ENCODE measurements around the gene HRAS. TPM values are rescaled to one million over a fixed set of nuclear protein-coding genes. Genes with fewer than 3 reads are reported as not detected.
A peak's percentile ranks its signal among the peaks of the same experiment; 100 is the strongest.

Gene HRAS
- total and polyA plus RNA-seq, 3 experiments from 2014 or later, result 22.5 to 91.5 (median 86.9) TPM

GRCh38 chr11:504053-504993 lies 31.1 kb downstream of the HRAS start:
- H3K9me3 Mint-ChIP-seq, result no peaks in the 10 kb centered on the region
- Histone ChIP-seq H3K27ac (ENCODE audit: low read depth, low read length) (peak overlapping the region; percentile 100), H3K4me1 (ENCODE audit: insufficient read depth, low read length) (peaks cover 31% of the 10 kb centered on the region), H3K36me3 (ENCODE audit: insufficient read depth, low read length) (peaks cover 28% of the 10 kb centered on the region), H3K27me3 (ENCODE audit: insufficient read depth, low read length, poor library complexity, severe bottlenecking) (no peaks in the 10 kb centered on the region), H3K4me3 (ENCODE audit: low read length) (no peak overlapping the region), H3K9me3 (ENCODE audit: low read length) (no peaks in the 10 kb centered on the region)
- peaks cover 0 to 4% of the 10 kb centered on the region in 2 donors for H3K27me3 Mint-ChIP-seq
- H3K27ac Mint-ChIP-seq, result peak overlapping the region in 5 of 8 donors; percentile 57 to 100 (median 94)
- H3K36me3 Mint-ChIP-seq, result peaks cover 0 to 42% (median 0%) of the 10 kb centered on the region in 3 donors
- ChIA-PET POLR2A (interaction anchor here (0.7 kb wide), 1 partner anchor 236 kb away, joined by 3 read pairs; no protein-coding TSS in a partner anchor), CTCF (interaction anchor here (1.0 to 6.4 kb wide), 3 partner anchors 11 to 199 kb away, joined by 3 to 42 read pairs (median 6); no protein-coding TSS in a partner anchor)
- H3K4me3 Mint-ChIP-seq, result peak overlapping the region in 6 of 7 donors; percentile 5 to 89 (median 55)
- peaks cover 11 to 38% (median 19%) of the 10 kb centered on the region in 3 donors for H3K4me1 Mint-ChIP-seq
- no peak for DNase-seq

GRCh38 chr11:503179-503981 lies 32.0 kb downstream of the HRAS start:
- Histone ChIP-seq H3K27ac (ENCODE audit: low read depth, low read length) (peak overlapping the region; percentile 100), H3K36me3 (ENCODE audit: insufficient read depth, low read length) (peaks cover 31% of the 10 kb centered on the region), H3K27me3 (ENCODE audit: insufficient read depth, low read length, poor library complexity, severe bottlenecking) (no peaks in the 10 kb centered on the region), H3K9me3 (ENCODE audit: low read length) (no peaks in the 10 kb centered on the region), H3K4me1 (ENCODE audit: insufficient read depth, low read length) (peaks cover 31% of the 10 kb centered on the region), H3K4me3 (ENCODE audit: low read length) (no peak overlapping the region)
- H3K27me3 Mint-ChIP-seq, result peaks cover 0 to 4% of the 10 kb centered on the region in 2 donors
- peak overlapping the region in 3 of 7 donors; percentile 19 to 76 (median 44) for H3K4me3 Mint-ChIP-seq
- ChIA-PET POLR2A (no interaction called here), CTCF (no interaction called here)
- DNase-seq, result no peak
- H3K9me3 Mint-ChIP-seq, result no peaks in the 10 kb centered on the region
- H3K4me1 Mint-ChIP-seq, result peaks cover 11 to 38% (median 19%) of the 10 kb centered on the region in 3 donors
- peaks cover 0 to 46% (median under 1%) of the 10 kb centered on the region in 3 donors for H3K36me3 Mint-ChIP-seq
- H3K27ac Mint-ChIP-seq, result peak overlapping the region in 5 of 8 donors; percentile 23 to 94 (median 35)

GRCh38 chr11:502288-503178 lies 32.8 kb downstream of the HRAS start:
- peaks cover 25% of the 10 kb centered on the region for H3K4me1 ChIP-seq (ENCODE audit: insufficient read depth, low read length)
- no peaks in the 10 kb centered on the region for H3K27me3 ChIP-seq (ENCODE audit: insufficient read depth, low read length, poor library complexity, severe bottlenecking)
- no peaks in the 10 kb centered on the region for H3K9me3 Mint-ChIP-seq
- no peaks in the 10 kb centered on the region for H3K9me3 ChIP-seq (ENCODE audit: low read length)
- DNase-seq, result no peak
- peaks cover 13 to 32% (median 16%) of the 10 kb centered on the region in 3 donors for H3K4me1 Mint-ChIP-seq
- H3K4me3 Mint-ChIP-seq, result no peak overlapping the region
- no peak overlapping the region for H3K27ac ChIP-seq (ENCODE audit: low read depth, low read length)
- no peak overlapping the region for H3K4me3 ChIP-seq (ENCODE audit: low read length)
- ChIA-PET POLR2A (no interaction called here), CTCF (no interaction called here)
- peaks cover 0 to 54% (median 6%) of the 10 kb centered on the region in 3 donors for H3K36me3 Mint-ChIP-seq
- peaks cover 40% of the 10 kb centered on the region for H3K36me3 ChIP-seq (ENCODE audit: insufficient read depth, low read length)
- H3K27me3 Mint-ChIP-seq, result peaks cover 0 to 4% of the 10 kb centered on the region in 2 donors
- peak overlapping the region in 1 of 8 donors; percentile 23 for H3K27ac Mint-ChIP-seq

GRCh38 chr11:501683-502287 lies 33.6 kb downstream of the HRAS start:
- no peak for DNase-seq
- no peak overlapping the region for H3K4me3 ChIP-seq (ENCODE audit: low read length)
- H3K9me3 Mint-ChIP-seq, result no peaks in the 10 kb centered on the region
- peaks cover 4 to 62% (median 13%) of the 10 kb centered on the region in 3 donors for H3K36me3 Mint-ChIP-seq
- H3K27me3 ChIP-seq (ENCODE audit: insufficient read depth, low read length, poor library complexity, severe bottlenecking), result no peaks in the 10 kb centered on the region
- CTCF ChIA-PET, result no interaction called here
- H3K4me1 Mint-ChIP-seq, result peaks cover 14 to 36% (median 16%) of the 10 kb centered on the region in 3 donors
- no peak overlapping the region for H3K27ac ChIP-seq (ENCODE audit: low read depth, low read length)
- H3K27me3 Mint-ChIP-seq, result peaks cover 0 to 4% of the 10 kb centered on the region in 2 donors
- H3K4me1 ChIP-seq (ENCODE audit: insufficient read depth, low read length), result peaks cover 23% of the 10 kb centered on the region
- H3K27ac Mint-ChIP-seq, result peak overlapping the region in 1 of 8 donors; percentile 12
- H3K4me3 Mint-ChIP-seq, result peak overlapping the region in 1 of 7 donors; percentile 54
- POLR2A ChIA-PET, result no interaction called here
- no peaks in the 10 kb centered on the region for H3K9me3 ChIP-seq (ENCODE audit: low read length)
- peaks cover 47% of the 10 kb centered on the region for H3K36me3 ChIP-seq (ENCODE audit: insufficient read depth, low read length)

GRCh38 chr11:501001-501682 lies 34.2 kb downstream of the HRAS start:
- no peaks in the 10 kb centered on the region for H3K9me3 ChIP-seq (ENCODE audit: low read length)
- H3K4me1 ChIP-seq (ENCODE audit: insufficient read depth, low read length), result peaks cover 23% of the 10 kb centered on the region
- H3K27ac ChIP-seq (ENCODE audit: low read depth, low read length), result no peak overlapping the region
- H3K36me3 ChIP-seq (ENCODE audit: insufficient read depth, low read length), result peaks cover 47% of the 10 kb centered on the region
- peaks cover 4 to 61% (median 13%) of the 10 kb centered on the region in 3 donors for H3K36me3 Mint-ChIP-seq
- CTCF ChIA-PET, result no interaction called here
- no peaks in the 10 kb centered on the region for H3K27me3 ChIP-seq (ENCODE audit: insufficient read depth, low read length, poor library complexity, severe bottlenecking)
- H3K4me3 ChIP-seq (ENCODE audit: low read length), result no peak overlapping the region
- POLR2A ChIA-PET, result no interaction called here
- H3K4me1 Mint-ChIP-seq, result peaks cover 13 to 30% (median 14%) of the 10 kb centered on the region in 3 donors
- no peak overlapping the region for H3K4me3 Mint-ChIP-seq
- DNase-seq, result no peak
- peaks cover 0 to 2% of the 10 kb centered on the region in 2 donors for H3K27me3 Mint-ChIP-seq
- H3K27ac Mint-ChIP-seq, result peak overlapping the region in 3 of 8 donors; percentile 50 to 64 (median 57)
- H3K9me3 Mint-ChIP-seq, result no peaks in the 10 kb centered on the region

- Histone ChIP-seq H3K36me3 (ENCODE audit: insufficient read depth, low read length) (peaks cover 47% of the 10 kb centered on the region), H3K4me3 (ENCODE audit: low read length) (no peak overlapping the region), H3K27ac (ENCODE audit: low read depth, low read length) (no peak overlapping the region), H3K27me3 (ENCODE audit: insufficient read depth, low read length, poor library complexity, severe bottlenecking) (no peaks in the 10 kb centered on the region), H3K4me1 (ENCODE audit: insufficient read depth, low read length) (peaks cover 6% of the 10 kb centered on the region), H3K9me3 (ENCODE audit: low read length) (no peaks in the 10 kb centered on the region)
- peaks cover 8 to 72% (median 16%) of the 10 kb centered on the region in 3 donors for H3K36me3 Mint-ChIP-seq
- H3K27ac Mint-ChIP-seq, result no peak overlapping the region
- peak overlapping the region in 1 of 7 donors; percentile 23 for H3K4me3 Mint-ChIP-seq
- ChIA-PET POLR2A (no interaction called here), CTCF (no interaction called here)
- peaks cover 2 to 15% (median 4%) of the 10 kb centered on the region in 3 donors for H3K4me1 Mint-ChIP-seq
- no peaks in the 10 kb centered on the region for H3K9me3 Mint-ChIP-seq
- peaks cover 0 to 2% of the 10 kb centered on the region in 2 donors for H3K27me3 Mint-ChIP-seq
- DNase-seq, result no peak
These were observed 35.9 kb downstream of the HRAS start for GRCh38 chr11:499201-500076.
